GM21367 (cell line): ENCODE data around the gene C1QTNF2.
"Not testable (repeated sequence)": the region's sequence is repeated elsewhere in the genome, so short reads cannot be mapped to it uniquely, and the experiment has no call there.

ENCODE experiments used
- ATAC-seq: cut with Tn5 transposase; IDR thresholded peaks from one replicate; pipeline ENCODE4 v1.9.1; 2021; ENCODE audit not compliant: unreplicated experiment

C1QTNF2 gene

DNA sequence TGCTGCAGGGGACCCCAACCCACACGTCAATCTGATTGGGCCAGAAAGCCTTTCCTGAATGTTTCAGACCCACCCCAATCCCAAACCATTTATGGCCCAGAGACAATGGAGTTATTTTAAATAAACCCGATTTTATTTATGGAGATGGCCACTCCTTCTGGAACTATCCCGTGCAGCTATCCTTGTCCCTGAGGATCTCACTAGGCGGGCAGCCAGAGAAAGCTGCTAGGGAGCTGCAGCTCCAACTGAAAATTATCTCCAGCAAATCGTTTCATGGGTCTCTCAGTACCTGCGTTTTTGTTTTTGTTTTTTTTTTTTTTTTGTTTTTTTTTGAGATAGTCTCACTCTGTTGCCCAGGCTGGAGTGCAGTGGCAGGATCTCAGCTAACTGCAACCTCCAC, 23.0 kb downstream of the C1QTNF2 start:
- ATAC-seq, result no peak

DNA sequence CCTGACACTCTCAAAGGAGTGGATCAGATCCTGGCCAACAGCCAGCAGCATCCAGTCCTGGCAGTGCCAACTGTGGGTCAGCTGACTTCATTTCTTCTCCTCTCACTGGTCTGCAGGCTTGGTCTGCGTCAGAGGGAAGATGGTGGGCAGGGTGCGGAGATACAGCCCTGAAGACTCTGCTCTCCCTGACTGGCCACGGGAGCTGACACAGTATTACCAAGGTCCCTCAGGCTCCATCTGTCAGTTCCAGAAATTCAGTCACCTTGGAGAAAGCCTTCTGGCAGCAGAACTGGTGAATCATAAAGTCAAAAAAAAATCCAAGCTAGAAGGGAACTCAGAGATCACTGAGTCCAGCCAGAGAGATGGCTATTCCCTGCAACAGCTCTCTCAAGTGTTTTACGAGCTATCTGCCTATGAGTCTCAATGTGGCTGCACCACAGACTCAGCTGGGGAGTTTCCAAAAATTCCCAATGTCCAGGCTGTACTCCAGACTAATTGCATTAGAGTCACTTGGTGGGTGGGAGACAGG, 27.9 kb downstream of the C1QTNF2 start:
- no peak for ATAC-seq

DNA sequence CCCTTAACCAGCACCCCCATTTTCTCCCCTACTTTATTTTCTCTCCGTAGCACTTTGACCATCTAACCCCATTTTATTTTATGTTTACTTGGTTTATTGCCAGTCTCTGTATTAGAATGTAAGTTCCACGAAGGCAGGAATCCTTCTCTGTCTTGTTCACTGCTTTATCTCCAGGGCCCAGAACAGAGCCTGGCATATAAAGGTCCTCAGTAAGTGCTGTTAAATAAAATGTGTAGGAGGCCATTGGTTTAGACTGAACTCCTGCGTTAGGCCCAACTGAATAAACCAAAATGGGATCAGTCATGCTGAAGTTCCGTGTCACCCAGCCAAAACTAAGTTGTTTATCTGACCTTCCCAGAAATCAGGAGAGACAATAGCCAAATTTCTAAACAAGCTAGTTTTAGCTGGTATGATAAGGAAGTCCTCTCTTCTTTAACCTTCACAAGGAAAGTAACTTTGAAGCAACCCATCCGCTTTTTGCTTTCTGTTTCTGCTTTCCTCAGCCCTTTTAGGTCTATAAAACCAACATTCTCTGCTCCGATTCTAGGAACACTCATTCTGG, 29.0 kb downstream of the C1QTNF2 start:
- no peak for ATAC-seq

DNA sequence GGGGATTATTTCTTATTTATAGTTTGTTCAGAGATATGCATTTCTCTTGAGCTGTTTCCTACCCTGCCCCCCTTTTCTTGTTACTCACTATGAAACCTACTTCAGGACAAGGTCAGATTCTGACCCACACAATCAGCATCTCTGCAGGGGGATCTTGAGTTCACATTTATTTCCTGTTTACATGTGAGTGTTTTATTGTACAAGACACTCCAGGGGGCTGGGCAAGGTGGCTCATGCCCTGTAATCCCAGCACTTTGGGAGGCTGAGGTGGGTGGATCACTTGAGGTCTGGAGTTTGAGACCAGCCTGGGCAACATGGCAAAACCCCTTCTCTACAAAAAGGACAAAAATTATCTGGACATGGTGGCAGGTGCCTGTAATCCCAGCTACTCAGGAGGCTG, 29.9 kb downstream of the C1QTNF2 start:
- not testable (repeated sequence) for ATAC-seq

DNA sequence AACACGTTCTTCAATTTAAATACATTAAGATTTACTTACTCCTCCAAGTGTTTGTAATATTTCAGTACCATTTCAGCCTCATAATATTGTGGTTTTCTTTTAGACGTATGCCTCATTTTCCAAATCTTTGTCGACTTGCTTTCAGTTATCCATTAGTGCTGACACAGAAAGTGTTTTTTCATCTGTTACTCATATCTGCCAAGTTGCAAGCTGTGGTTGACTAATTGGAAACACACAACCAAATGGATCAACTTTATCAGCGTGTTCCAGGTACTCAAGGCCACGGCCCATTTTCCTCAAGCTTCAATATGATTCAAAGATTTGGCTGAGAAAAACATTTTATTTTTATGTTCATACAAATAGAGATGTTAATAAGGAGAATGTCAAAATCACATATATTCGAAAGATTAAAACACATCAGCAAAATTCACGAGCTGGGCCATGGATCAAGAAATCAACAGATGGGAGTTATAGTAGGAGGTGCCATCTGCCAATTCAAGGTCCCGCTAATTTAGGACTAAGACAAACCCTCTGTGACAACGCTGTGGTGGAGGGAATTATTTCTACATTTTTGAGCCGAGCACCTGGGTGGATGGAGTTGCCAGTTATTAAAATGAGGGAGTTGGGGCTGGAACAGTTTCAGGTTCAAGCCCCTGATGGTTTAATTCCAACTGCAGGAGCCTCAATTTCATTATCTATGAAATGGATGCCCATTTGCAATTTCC, 30.9 kb downstream of the C1QTNF2 start:
- no peak for ATAC-seq

DNA sequence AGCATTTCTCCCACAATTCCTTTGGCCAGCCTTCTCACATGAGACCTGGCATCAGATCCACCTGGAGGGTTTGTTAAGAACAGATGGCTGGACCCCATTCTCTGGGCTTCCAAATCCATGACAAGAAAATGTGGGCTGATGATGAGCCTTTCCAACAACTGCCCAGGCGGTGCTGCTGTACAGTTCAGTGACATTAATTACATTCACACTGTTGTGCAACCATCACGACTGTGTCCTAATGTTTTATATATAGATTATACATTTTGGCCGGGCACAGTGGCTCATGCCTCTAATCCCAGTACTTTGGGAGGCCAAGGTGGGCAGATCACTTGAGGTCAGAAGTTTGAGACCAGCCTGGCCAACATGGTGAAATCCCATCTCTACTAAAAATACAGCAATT, 35.7 kb downstream of the C1QTNF2 start:
- not testable (repeated sequence) for ATAC-seq

DNA sequence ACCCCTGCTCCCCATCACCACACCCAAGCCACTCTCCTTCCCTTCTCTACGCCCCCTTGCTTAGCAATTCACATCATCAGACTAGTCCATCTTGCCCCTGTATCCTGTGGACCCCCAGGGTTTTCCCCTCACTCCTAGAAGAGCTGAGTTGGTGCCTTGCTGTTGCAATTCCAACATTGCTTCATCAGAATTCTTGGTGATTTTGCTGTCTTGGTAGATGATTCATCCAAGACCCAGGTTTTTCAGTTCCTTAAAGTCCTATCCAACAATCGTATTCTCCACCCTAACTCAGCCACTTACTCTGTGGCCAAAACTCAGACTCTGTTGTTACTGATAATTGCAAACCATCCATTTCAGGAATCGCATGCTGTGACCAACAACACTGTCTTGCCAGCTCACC, 36.7 kb downstream of the C1QTNF2 start:
- no peak for ATAC-seq

DNA sequence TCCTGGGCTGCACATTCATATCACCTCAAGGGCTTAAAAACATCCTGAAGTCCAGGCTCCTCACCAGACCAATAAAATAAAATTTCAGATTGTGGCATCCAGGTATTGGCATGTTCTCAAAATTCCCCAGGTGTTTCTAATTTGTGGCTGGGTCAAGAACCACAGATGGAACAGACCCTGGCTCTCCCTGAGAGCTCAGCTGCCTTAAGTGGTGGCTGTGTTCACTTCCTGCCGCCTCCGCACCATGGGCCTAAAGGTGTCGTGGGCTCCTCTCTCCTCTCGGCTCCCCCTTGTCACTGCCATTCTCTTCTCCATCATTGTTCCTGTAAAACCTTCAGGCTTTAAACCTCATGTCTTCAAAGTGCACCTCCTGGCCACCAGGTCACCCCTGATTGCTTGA, 40.2 kb downstream of the C1QTNF2 start:
- ATAC-seq, result no peak

DNA sequence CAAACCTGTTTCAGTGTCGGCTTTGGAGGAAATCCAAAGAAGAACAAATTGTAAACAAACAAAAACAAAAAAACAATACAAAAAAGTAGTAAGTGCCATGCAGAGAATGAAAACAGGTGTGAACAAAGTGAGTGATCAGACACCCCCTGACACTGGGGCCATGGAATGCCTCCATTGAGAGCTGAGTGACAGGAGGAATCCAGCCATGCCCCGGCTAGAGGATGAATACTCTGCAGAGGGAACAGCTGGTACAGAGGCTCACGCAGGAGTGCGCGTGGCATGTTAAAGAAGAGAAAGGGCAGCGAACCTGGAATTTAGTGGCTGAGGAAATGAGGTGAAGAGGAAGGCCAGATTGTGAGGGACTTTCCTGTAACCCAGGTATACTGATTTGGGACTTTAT, 42.6 kb downstream of the C1QTNF2 start:
- ATAC-seq, result no peak

DNA sequence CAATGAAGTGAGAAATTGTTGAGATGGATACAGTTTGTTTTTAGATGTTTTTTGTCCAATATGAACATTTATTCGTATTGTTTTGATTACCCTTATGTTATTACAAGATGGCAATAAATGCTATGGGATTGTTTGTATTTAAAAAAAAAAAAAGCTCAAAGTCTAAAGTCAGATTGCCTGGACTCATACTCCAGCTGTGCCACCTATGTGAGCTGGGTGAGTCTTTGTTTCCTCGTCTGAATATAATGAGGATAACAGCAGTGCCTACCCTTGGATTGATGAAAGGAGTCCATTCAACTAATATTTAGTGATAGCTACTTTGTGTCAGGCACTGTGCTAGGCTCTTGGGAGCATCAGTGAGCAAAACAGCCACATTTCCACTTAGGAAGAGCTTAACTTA, 43.4 kb downstream of the C1QTNF2 start:
- ATAC-seq, result no peak

DNA sequence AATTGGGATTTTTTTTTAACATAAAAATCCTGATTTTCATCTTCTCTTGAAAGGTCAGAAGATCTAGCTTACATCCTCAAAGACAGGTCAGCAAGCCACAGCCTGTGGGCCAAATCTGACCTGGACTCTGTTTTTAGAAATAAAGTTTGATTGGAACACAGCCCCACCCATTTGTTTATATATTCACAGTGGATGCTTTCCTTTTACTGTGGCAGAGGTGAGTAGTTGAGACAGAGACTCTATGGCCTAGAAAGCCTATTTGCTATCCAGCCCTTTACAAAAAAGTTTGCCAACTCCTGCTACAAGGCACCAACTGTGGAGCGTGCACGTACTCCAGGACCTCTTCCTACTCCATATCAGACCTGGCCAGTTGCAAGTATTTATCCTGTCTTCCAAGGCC, 44.7 kb downstream of the C1QTNF2 start:
- ATAC-seq, result no peak

DNA sequence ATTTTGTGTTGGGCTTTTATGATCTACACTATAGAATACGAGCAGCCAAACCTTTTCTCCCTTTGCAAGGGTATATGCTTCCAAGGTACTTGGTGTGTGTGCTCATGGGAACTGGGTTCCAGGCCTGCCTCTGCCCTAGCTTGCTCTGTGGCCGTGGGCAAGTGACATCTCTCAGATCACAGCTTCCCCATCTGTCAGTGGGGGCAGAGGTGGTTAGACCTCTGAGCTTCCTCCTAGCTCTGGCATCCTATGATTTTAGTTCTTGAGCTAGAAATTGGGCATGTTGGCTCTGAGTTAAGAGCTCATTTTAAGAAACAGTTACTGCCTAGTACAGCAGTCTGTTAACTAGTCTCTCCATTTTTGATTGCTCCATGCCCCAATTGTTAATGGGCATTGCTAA, 45.5 kb downstream of the C1QTNF2 start:
- ATAC-seq, result no peak

DNA sequence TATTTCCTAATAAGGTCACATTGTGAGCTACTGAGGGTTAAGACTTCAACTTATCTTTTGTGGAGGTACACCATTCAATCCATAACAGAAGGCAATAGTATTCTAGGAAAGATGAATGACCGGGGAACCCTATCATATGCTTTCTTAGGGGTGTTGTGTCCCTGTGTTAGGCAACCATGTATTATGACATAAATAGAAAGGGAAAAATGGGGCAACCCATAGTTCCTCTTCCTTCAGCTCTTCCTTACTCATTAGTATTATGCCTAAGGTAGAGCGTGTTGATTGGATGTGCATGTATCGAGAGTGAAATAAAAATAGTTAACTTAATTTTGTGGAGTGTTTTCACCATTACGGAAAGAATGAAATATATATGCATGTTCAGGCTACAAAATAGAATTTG, 52.0 kb downstream of the C1QTNF2 start:
- ATAC-seq, result no peak

DNA sequence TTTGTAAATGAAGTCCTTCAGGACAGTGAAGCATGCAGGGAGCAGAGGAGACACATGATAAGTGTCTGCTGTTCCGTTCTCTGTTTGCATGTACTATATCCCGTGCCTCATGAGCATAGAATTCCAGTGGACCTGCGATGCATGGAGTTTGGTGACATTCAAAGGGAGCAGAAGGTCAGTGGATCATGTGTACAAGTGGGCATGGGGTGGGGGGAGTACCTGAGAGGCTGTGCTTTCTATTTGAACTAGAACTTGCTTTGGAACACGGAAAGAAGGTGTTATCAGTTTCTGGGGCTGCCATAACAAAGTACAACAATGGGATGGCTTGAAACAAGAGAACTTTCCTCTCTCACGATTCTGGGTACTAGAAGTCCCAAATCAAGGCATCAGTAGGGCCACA, 53.0 kb downstream of the C1QTNF2 start:
- no peak for ATAC-seq

DNA sequence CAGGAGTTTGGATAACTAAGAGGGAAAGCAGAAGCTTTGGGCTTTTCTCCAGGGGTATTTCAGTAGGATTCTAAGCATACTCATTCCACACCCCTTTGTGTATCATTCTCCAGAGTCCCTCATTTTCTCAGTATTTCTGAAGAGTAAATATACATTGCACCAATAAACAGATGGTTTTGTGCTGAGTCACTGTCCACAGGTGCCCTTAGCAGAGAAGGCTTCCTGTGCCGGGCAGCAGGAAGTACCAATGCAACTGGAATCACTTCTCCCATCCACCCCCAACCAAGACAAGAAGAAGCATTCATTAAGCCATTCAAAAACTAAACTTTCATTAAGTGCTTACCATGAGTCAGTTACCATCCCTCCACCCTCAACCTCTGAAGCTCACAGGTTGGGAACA, 54.5 kb downstream of the C1QTNF2 start:
- ATAC-seq, result no peak

DNA sequence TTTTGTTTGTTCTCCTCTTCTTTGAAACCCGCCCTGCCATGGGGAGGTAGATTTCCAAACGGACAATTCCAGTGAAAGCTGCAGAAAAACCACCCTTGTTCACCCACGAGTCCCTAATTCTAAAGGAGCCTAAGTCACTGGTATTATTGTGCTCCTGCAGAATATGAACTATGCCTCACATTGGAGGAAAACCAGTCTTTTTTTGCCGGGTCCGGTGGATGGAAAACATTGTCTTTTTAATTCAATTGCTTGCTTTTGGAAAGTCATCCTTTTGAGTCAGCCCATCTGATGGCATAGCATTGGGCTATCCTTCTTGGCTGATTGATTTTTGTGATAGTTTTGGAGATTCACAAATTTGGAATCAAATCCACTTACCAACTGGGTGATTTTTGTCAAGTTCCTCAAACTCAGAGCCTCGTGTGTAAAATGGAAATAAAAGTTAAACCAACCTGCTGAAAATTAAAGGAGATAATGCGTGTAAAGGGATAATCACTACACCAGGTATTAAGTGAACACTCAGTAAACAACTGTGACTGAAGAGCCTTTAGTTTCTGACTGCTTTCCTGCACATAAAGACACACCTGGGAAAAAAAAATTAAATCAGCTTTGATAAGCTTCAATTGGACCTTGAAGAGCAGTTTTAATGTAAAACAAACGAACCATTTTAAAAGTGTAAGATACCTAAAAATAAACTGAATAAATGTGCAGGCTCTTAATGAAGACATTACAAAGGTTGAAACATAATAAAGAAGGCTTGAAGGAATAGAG, 57.3 kb downstream of the C1QTNF2 start:
- ATAC-seq, result no peak

DNA sequence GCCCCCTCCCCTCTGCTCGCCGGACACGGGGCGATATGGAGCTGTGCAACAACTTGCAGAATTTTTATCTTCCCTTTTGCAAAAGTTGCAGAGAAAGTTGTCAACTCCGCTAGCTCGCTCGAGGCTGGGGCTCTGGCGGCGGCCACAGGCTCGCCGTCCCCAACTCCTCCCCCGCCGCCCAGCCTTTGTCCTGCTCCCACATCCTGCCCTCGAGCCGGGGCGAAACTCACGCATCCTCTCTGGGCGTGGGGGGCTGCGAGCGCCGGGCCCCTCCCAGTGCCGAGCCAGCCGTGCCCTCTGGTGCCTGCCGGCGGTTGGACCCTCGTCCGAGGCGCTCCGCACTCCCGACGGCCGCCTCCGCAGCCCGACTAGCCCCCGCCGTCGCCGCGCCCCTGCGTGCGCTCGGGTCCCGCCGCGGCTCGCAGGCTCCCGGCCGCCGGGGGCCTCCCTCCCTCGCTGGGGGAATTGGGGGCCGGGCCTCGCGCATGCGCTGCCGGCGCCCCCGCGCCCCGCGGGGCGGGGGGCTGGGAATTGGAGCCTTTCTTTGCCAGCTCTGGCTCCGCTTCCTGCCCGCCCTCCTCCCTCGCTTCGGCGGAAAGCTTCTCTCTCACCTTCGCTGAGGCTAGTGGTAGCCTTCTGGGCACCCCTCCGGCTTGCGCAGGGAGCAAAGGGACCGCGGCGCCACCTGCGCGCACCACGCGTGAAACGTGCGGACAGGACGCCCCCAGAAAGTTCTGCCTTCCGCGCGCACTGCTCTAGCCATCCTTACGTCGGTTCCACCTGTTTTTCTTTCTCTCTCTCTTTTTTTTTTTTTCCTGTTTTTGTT, 58.1 kb downstream of the C1QTNF2 start, which contains the start of gene CCNJL:
CCNJL (minus strand) TSS at position 431 of the 826 bp plus-strand sequence. CDS start 641 bp downstream, outside the sequence.
- ATAC-seq, result peak; percentile 57

DNA sequence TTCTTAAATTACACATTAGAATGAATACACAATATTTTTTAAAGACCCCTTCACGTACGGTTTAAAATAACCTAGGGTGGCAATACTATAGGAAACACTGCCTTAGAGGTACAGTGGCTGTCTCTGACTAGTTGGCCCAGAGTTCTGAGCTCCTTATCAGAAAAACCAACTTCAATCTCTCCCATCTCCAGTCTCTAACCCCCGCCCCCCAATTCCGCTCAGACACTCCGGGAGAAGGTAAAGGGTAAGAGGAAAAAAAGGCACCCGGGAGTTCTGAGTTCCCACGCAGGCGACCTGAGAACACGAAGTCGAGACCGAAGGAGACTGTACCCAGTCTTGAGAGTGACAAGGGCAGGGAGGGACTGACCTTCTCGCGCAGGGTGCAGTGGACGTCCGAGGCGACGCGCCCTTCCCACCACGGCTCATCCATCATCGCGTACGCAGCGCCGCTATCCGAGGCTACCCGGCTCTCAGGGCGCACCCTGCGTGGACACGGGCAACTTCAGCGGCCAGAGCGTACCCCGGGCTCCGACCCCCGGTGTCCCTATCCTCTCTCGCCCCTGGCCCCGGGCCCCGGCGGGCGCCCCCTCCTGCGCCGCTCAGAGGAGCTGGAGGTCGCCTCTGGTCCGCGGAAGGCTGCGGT, 58.8 kb downstream of the C1QTNF2 start:
- ATAC-seq, result no peak

DNA sequence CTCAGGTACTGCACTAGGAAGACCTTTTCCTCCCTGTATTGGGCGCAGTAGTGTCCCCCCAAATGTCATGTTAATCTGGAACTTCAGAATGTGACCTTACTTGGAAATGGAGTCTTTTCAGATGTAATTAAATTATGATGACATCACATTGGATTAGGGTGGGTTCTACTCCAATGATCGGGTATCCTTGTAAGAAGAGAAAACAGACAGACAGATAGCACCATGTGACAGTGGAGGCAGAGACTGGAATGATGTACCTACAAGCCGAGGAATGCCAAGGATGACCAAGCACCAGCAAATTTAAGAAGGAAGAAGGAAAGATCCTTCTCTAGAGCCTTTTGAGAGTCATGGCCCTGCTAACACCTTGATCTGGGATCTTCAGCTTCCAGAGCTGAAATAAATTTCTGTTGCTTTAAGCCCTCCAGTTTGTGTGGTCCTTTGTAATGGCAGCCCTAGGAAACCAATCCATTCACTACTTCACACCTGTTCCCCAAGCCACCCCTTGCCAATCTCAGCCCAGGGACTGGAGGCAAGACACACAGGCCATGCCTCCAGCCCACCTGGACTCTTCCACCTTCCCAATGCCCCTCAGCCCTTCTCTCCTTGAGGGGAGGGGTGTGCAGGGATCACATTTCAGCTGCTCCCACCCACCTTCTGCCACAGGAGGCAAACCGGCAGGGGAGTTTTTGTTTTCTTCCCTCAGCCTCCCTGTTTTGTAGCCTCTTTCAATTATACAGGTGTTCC, 59.7 kb downstream of the C1QTNF2 start:
- no peak for ATAC-seq

DNA sequence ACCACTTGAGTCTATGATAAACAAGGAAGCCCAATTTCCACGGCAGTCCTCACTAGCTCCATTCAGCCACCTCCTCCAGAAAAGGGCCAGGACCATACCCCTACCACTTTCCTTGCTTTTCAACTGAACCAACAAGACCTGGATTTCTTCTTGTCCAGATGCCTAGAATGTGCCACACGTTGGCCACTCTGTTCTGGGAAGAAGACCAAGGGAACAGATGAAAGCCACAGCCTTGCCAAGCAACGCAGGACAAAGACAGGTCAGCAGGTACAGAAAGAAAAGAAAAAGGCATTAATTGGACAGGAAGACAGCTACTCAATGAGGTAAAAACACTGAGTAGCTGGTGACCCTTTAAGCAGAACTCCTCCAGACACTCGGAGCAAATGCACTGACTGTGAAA, 60.3 kb downstream of the C1QTNF2 start:
- no peak for ATAC-seq
